ENCODE results near the gene ABI3BP. TPM values are rescaled to one million over a fixed set of nuclear protein-coding genes. Genes with fewer than 3 reads are reported as not detected.

The ABI3BP gene
- polyA plus RNA-seq, 3 donors: not detected

DNA sequence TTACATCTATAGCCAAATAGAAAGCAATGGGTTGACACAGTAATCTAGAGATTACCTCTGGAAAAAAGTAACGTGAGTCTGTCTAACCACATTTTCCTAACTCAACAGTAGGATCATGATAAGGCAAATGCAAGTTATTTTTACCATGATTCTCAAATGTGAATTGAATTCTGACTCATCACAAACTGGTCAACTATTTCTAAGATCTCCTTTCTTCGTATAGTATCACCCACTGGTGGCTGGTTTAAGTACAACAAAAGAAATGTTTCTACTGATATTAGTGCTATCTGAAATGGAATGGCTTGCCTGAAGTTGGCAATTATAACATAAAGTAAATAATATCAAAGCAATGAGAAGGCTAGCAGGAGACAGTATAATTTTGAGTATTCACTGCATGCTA, 102.2 kb downstream of the ABI3BP start:
- Histone ChIP-seq H3K27me3 (ENCODE audit: control insufficient read depth in 2 of 2, insufficient read depth in 2 of 2, low read length in 2 of 2) (no peaks in the 10 kb centered on the region), H3K9me3 (replicated peaks in 1 of 2; ENCODE audit: control insufficient read depth in 1 of 2, insufficient read depth in 1 of 2, low read length in 2 of 2) (no peaks in the 10 kb centered on the region), H3K79me2 (ENCODE audit: insufficient read depth, low read length) (no peaks in the 10 kb centered on the region), H3K4me2 (replicated peaks; ENCODE audit: extremely low read depth, low read length, poor library complexity, severe bottlenecking) (no peak overlapping the region), H3K27ac (ENCODE audit: low read depth in 1 of 2, low read length in 2 of 2) (no peak overlapping the region), H3K9ac (ENCODE audit: insufficient read depth, low read length, poor library complexity, severe bottlenecking) (no peak overlapping the region), H3K36me3 (replicated peaks in 1 of 2; ENCODE audit: control insufficient read depth in 1 of 2, insufficient read depth in 2 of 2, low read length in 2 of 2) (no peaks in the 10 kb centered on the region), H3K4me1 (ENCODE audit: control insufficient read depth in 1 of 2, insufficient read depth in 2 of 2, low read length in 2 of 2) (peaks cover 17% of the 10 kb centered on the region in 2 donors), H4K20me1 (ENCODE audit: insufficient read depth, low read length) (no peaks in the 10 kb centered on the region), H3K4me3 (replicated peaks in 1 of 3; ENCODE audit: low read depth in 2 of 3, low read length in 3 of 3) (no peak overlapping the region), H2AFZ (ENCODE audit: insufficient read depth, low read depth, low read length, poor library complexity, severe bottlenecking) (no peak overlapping the region)
- no peaks in the 10 kb centered on the region for H3K27me3 Mint-ChIP-seq (ENCODE audit: low read depth in 3 of 3)
- intact Hi-C loops (cut with micrococcal nuclease): no loop called here
- no peak overlapping the region for H3K27ac Mint-ChIP-seq
- H3K4me1 Mint-ChIP-seq: peaks cover 16% of the 10 kb centered on the region
- TF ChIP-seq, protein P1, sequence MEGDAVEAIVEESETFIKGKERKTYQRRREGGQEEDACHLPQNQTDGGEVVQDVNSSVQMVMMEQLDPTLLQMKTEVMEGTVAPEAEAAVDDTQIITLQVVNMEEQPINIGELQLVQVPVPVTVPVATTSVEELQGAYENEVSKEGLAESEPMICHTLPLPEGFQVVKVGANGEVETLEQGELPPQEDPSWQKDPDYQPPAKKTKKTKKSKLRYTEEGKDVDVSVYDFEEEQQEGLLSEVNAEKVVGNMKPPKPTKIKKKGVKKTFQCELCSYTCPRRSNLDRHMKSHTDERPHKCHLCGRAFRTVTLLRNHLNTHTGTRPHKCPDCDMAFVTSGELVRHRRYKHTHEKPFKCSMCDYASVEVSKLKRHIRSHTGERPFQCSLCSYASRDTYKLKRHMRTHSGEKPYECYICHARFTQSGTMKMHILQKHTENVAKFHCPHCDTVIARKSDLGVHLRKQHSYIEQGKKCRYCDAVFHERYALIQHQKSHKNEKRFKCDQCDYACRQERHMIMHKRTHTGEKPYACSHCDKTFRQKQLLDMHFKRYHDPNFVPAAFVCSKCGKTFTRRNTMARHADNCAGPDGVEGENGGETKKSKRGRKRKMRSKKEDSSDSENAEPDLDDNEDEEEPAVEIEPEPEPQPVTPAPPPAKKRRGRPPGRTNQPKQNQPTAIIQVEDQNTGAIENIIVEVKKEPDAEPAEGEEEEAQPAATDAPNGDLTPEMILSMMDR (IDR thresholded peaks at IDR 0.05): no peak
- no CpG with 5 or more reads among the region's 2 CpGs for WGBS (ENCODE audit: insufficient coverage)
- DNase-seq: peak in 1 of 3 donors; percentile 5
- H3K4me3 Mint-ChIP-seq: no peak overlapping the region
- H3K9me3 Mint-ChIP-seq: peaks cover 0 to 2% (median 0%) of the 10 kb centered on the region in 7 donors
- no peaks in the 10 kb centered on the region for H3K36me3 Mint-ChIP-seq

DNA sequence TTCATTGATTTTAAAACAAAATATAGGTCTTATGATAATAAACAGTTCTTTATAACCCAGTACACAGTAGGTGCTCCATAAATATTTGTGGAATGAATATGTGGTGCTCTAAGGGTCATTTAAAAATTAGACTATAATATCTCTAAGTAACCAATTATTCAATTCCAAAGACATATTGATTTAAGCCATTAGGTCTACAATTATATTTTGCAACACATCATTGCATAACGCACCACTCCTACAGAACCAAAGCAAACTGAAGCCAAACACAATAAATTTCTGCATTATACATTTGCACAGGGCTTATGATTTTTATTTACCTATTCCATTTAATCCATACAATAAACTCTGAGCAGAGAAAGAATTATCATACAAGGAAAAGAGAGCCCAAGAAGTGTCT, 104.3 kb downstream of the ABI3BP start:
- H3K36me3 Mint-ChIP-seq: no peaks in the 10 kb centered on the region
- whole genome bisulfite sequencing (ENCODE audit: insufficient coverage): no CpG with 5 or more reads among the region's 1 CpG
- intact Hi-C loops (cut with micrococcal nuclease): no loop called here
- H3K4me1 Mint-ChIP-seq: peaks cover 14% of the 10 kb centered on the region
- Histone ChIP-seq H3K4me3 (replicated peaks in 1 of 3; ENCODE audit: low read depth in 2 of 3, low read length in 3 of 3) (no peak overlapping the region), H3K79me2 (ENCODE audit: insufficient read depth, low read length) (no peaks in the 10 kb centered on the region), H2AFZ (ENCODE audit: insufficient read depth, low read depth, low read length, poor library complexity, severe bottlenecking) (no peak overlapping the region), H4K20me1 (ENCODE audit: insufficient read depth, low read length) (no peaks in the 10 kb centered on the region), H3K9me3 (replicated peaks in 1 of 2; ENCODE audit: control insufficient read depth in 1 of 2, insufficient read depth in 1 of 2, low read length in 2 of 2) (no peaks in the 10 kb centered on the region), H3K27ac (ENCODE audit: low read depth in 1 of 2, low read length in 2 of 2) (no peak overlapping the region), H3K4me1 (ENCODE audit: control insufficient read depth in 1 of 2, insufficient read depth in 2 of 2, low read length in 2 of 2) (peaks cover 15 to 16% of the 10 kb centered on the region in 2 donors), H3K4me2 (replicated peaks; ENCODE audit: extremely low read depth, low read length, poor library complexity, severe bottlenecking) (no peak overlapping the region), H3K27me3 (ENCODE audit: control insufficient read depth in 2 of 2, insufficient read depth in 2 of 2, low read length in 2 of 2) (no peaks in the 10 kb centered on the region), H3K9ac (ENCODE audit: insufficient read depth, low read length, poor library complexity, severe bottlenecking) (no peak overlapping the region), H3K36me3 (replicated peaks in 1 of 2; ENCODE audit: control insufficient read depth in 1 of 2, insufficient read depth in 2 of 2, low read length in 2 of 2) (no peaks in the 10 kb centered on the region)
- no peak for DNase-seq
- no peak overlapping the region for H3K4me3 Mint-ChIP-seq
- no peak overlapping the region for H3K27ac Mint-ChIP-seq
- H3K27me3 Mint-ChIP-seq (ENCODE audit: low read depth in 3 of 3): peaks cover 0 to 1% (median 0%) of the 10 kb centered on the region in 3 donors
- TF ChIP-seq, protein P1 (IDR thresholded peaks at IDR 0.05): no peak
- peaks cover 0 to 2% (median 0%) of the 10 kb centered on the region in 7 donors for H3K9me3 Mint-ChIP-seq

Data from CD14-positive monocyte (primary cell).